OCI-LY3 (cell line): ENCODE measurements around the gene ASMTL.
"Not testable (repeated sequence)": the region's sequence is repeated elsewhere in the genome, so short reads cannot be mapped to it uniquely, and the experiment has no call there.

Experiments used
- CTCF ChIP-seq: fragments of 200-600, 300-600 bp; sonication (generic); IDR thresholded peaks from 2 replicates; pipeline ENCODE4 v1.5.1; 2014; ENCODE audit warnings: antibody characterized with exemption, low read length, low read depth
- EZH2phosphoT487 ChIP-seq: fragments of 200-600 bp; shearing (Covaris generic); IDR thresholded peaks from 2 replicates; pipeline ENCODE4 v1.6.1; 2018; ENCODE audit warnings: antibody characterized with exemption, mixed run types, low read depth

DNA sequence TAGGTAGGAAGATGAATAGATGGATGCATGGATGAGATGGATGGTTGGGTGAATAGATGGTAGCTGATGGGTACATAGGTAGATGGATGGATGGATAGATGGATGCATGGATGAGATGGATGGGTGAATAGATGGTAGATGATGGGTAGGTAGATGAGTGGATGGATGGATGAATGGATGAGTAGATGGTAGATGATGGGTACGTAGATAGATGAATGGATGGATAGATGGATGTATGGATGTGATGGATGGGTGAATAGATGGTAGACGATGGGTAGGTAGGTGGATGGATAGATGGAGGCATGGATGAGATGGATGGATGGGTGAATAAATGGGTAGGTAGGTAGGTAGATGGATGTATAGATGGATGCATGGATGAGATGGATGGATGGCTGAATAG lies 46.9 kb downstream of the ASMTL start:
- TF ChIP-seq CTCF, EZH2phosphoT487: not testable (repeated sequence)
